ENCODE measurements around the gene GAPVD1.

GAPVD1 gene

GRCh38 chr9:125405938-125406809, 144.5 kb downstream of the GAPVD1 start:
- DNase-seq (ENCODE audit: low read depth): peak; percentile 24

- no peak for DNase-seq (ENCODE audit: low read depth)
Observed at GRCh38 chr9:125406810-125407087, 145.1 kb downstream of the GAPVD1 start.

GRCh38 chr9:125407432-125407973, 145.9 kb downstream of the GAPVD1 start:
- no peak for DNase-seq (ENCODE audit: low read depth)

GRCh38 chr9:125407974-125408900, 146.6 kb downstream of the GAPVD1 start:
- DNase-seq (ENCODE audit: low read depth): peak; percentile 59

- no peak for DNase-seq (ENCODE audit: low read depth)
Observed at GRCh38 chr9:125409217-125409636, 147.6 kb downstream of the GAPVD1 start.

GRCh38 chr9:125409637-125410521, 148.3 kb downstream of the GAPVD1 start:
- peak; percentile 42 for DNase-seq (ENCODE audit: low read depth)

GRCh38 chr9:125410522-125410894, 148.9 kb downstream of the GAPVD1 start:
- DNase-seq (ENCODE audit: low read depth): no peak

- DNase-seq (ENCODE audit: low read depth): no peak
Observed at GRCh38 chr9:125411171-125411756, 149.6 kb downstream of the GAPVD1 start.

- no peak for DNase-seq (ENCODE audit: low read depth)
Observed at GRCh38 chr9:125412166-125412565, 150.5 kb downstream of the GAPVD1 start.

GRCh38 chr9:125413579-125413978, 152.0 kb downstream of the GAPVD1 start:
- DNase-seq (ENCODE audit: low read depth): no peak

- no peak for DNase-seq (ENCODE audit: low read depth)
Observed at GRCh38 chr9:125415583-125416460, 154.2 kb downstream of the GAPVD1 start.

GRCh38 chr9:125416517-125416916, 154.9 kb downstream of the GAPVD1 start:
- no peak for DNase-seq (ENCODE audit: low read depth)

Measured in iris pigment epithelial cell (primary cell).